ENCODE results near the gene OSBPL10. TPM values are rescaled to one million over a fixed set of nuclear protein-coding genes. Genes with fewer than 3 reads are reported as not detected.

OSBPL10 gene
- total RNA-seq, 1 experiment from 2014 or later = 48.0 TPM

DNA sequence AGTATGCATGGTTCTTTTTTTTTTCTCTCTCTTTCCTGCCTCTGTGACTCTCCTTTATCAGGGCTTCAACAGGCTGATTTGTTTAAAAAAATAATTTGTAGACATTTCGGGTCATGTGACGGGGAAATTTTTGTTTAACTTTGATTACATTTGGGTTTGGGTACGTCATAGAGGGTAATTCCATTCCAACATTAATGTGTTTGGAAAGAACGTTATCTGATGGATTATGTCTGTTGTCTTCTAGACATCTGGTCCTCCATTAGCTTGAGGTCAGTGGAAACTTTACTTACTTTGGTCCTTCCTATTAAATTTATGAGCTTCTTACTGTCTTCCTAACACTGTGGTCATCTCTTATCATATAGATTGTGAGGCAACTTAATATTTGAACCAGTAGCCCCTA, 367.4 kb downstream of the OSBPL10 start:
- peaks cover 5% of the 10 kb centered on the region; the same call in 1 of the 2 replicates for H3K36me3 ChIP-seq (ENCODE audit: low read depth, low read length)
- TF ChIP-seq, protein P1, sequence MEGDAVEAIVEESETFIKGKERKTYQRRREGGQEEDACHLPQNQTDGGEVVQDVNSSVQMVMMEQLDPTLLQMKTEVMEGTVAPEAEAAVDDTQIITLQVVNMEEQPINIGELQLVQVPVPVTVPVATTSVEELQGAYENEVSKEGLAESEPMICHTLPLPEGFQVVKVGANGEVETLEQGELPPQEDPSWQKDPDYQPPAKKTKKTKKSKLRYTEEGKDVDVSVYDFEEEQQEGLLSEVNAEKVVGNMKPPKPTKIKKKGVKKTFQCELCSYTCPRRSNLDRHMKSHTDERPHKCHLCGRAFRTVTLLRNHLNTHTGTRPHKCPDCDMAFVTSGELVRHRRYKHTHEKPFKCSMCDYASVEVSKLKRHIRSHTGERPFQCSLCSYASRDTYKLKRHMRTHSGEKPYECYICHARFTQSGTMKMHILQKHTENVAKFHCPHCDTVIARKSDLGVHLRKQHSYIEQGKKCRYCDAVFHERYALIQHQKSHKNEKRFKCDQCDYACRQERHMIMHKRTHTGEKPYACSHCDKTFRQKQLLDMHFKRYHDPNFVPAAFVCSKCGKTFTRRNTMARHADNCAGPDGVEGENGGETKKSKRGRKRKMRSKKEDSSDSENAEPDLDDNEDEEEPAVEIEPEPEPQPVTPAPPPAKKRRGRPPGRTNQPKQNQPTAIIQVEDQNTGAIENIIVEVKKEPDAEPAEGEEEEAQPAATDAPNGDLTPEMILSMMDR (conservative IDR thresholded peaks at IDR 0.05; ENCODE audit: low read depth, low read length) = no peak
- TF ChIP-seq EZH2 (IDR thresholded peaks at IDR 0.05; ENCODE audit: low read length, unreplicated experiment) (no peak), EZH2phosphoT487 (IDR thresholded peaks at IDR 0.05; ENCODE audit: borderline replicate concordance, low read length) (no peak)
- H3K9ac ChIP-seq (ENCODE audit: low read length) = no peak overlapping the region
- no peaks in the 10 kb centered on the region for H3K27me3 ChIP-seq (ENCODE audit: low read length)
- no peak overlapping the region for H2AFZ ChIP-seq (ENCODE audit: low read length)
- H3K9me2 ChIP-seq (replicated peaks; ENCODE audit: low read length) = no peaks in the 10 kb centered on the region
- H3K27ac ChIP-seq (ENCODE audit: low read length) = no peak overlapping the region
- H4K20me1 ChIP-seq (ENCODE audit: low read length) = peaks cover 18% of the 10 kb centered on the region
- CTCF ChIA-PET = interaction anchor here (0.7 kb wide), 1 partner anchor 626 kb away, joined by 4 read pairs; no protein-coding TSS in a partner anchor
- ATAC-seq = no peak
- H3K4me1 ChIP-seq (ENCODE audit: insufficient read depth, low read length) = peaks cover 23% of the 10 kb centered on the region
- POLR2A ChIA-PET (ENCODE audit: unreplicated experiment) = no interaction called here
- H3K4me2 ChIP-seq (ENCODE audit: low read length) = no peak overlapping the region
- DNase-seq = no peak
- H3F3A ChIP-seq (ENCODE audit: low read length, unreplicated experiment) = no peaks in the 10 kb centered on the region
- no peak overlapping the region for H3K4me3 ChIP-seq (ENCODE audit: low read length)
- intact Hi-C loops (cut with micrococcal nuclease) = loop anchor here (10.0 kb wide), 1 partner anchor 351 kb away; no protein-coding TSS in a partner anchor
- H3K9me3 ChIP-seq (ENCODE audit: low read length) = no peaks in the 10 kb centered on the region
- no TSS peak for BruUV-seq (replicated peaks)
- H3K79me2 ChIP-seq (ENCODE audit: low read length) = peaks cover 42% of the 10 kb centered on the region

DNA sequence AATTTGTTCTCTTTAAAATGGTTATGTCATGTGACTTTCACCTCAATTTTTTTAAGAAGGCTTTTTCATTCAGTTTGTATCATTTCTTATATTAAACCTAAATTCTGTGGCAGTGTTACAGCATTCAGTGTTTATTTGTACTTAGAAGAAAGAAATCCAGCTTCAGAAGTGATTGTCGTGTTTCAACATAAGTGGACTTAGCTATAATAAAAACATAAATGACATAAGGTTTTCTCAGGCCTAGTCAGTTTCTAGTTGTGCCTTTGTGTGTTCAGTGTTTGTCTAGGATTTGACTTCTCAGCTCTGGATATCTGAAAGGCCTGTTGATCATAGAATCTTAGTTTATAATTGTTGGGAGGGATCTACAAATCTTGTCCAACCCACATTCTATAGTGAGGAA, 367.9 kb downstream of the OSBPL10 start:
- intact Hi-C loops (cut with micrococcal nuclease) = loop anchor here (10.0 kb wide), 1 partner anchor 352 kb away; no protein-coding TSS in a partner anchor
- peaks cover 23% of the 10 kb centered on the region for H3K4me1 ChIP-seq (ENCODE audit: insufficient read depth, low read length)
- H3K9me3 ChIP-seq (ENCODE audit: low read length) = no peaks in the 10 kb centered on the region
- no peaks in the 10 kb centered on the region for H3K9me2 ChIP-seq (replicated peaks; ENCODE audit: low read length)
- no peak for DNase-seq
- no peak overlapping the region for H3K4me3 ChIP-seq (ENCODE audit: low read length)
- no peaks in the 10 kb centered on the region for H3K27me3 ChIP-seq (ENCODE audit: low read length)
- H4K20me1 ChIP-seq (ENCODE audit: low read length) = peaks cover 18% of the 10 kb centered on the region
- peaks cover 42% of the 10 kb centered on the region for H3K79me2 ChIP-seq (ENCODE audit: low read length)
- H3K4me2 ChIP-seq (ENCODE audit: low read length) = no peak overlapping the region
- H3K27ac ChIP-seq (ENCODE audit: low read length) = no peak overlapping the region
- no peaks in the 10 kb centered on the region for H3F3A ChIP-seq (ENCODE audit: low read length, unreplicated experiment)
- no TSS peak for BruUV-seq (replicated peaks)
- H2AFZ ChIP-seq (ENCODE audit: low read length) = no peak overlapping the region
- H3K36me3 ChIP-seq (ENCODE audit: low read depth, low read length) = peaks cover 5% of the 10 kb centered on the region; the same call in 1 of the 2 replicates
- TF ChIP-seq EZH2phosphoT487 (IDR thresholded peaks at IDR 0.05; ENCODE audit: borderline replicate concordance, low read length) (no peak), EZH2 (IDR thresholded peaks at IDR 0.05; ENCODE audit: low read length, unreplicated experiment) (no peak)
- TF ChIP-seq, protein P1 (conservative IDR thresholded peaks at IDR 0.05; ENCODE audit: low read depth, low read length) = no peak
- no peak overlapping the region for H3K9ac ChIP-seq (ENCODE audit: low read length)
- ChIA-PET CTCF (interaction anchor here (0.7 kb wide), 1 partner anchor 626 kb away, joined by 4 read pairs; no protein-coding TSS in a partner anchor), POLR2A (ENCODE audit: unreplicated experiment) (no interaction called here)
- no peak for ATAC-seq

Other genes with a start within 250 kb of the OSBPL10 start
- gene ZNF860, start 488 bp upstream of the OSBPL10 start, total RNA-seq (2014; rRNA removed) = 7.9 and 10.5 TPM in 2 replicates
- gene GPD1L, start 125.4 kb upstream of the OSBPL10 start, total RNA-seq (2014; rRNA removed) = 33.7 and 42.8 TPM in 2 replicates

Data from PC-3 (cell line).